GM12873 (cell line): ENCODE results near the gene SERINC1.
A peak's percentile ranks its signal among the peaks of the same experiment; 100 is the strongest.

ENCODE experiments used
- TF ChIP-seq, protein P1 (sequence below): IDR thresholded peaks from 2 replicates; pipeline ENCODE4 v1.5.1; 2012; ENCODE audit warnings: low read depth, mild to moderate bottlenecking, moderate library complexity, low read length, control low read depth; ENCODE audit not compliant: insufficient read depth; ENCODE audit errors: missing control alignments

Gene SERINC1

DNA sequence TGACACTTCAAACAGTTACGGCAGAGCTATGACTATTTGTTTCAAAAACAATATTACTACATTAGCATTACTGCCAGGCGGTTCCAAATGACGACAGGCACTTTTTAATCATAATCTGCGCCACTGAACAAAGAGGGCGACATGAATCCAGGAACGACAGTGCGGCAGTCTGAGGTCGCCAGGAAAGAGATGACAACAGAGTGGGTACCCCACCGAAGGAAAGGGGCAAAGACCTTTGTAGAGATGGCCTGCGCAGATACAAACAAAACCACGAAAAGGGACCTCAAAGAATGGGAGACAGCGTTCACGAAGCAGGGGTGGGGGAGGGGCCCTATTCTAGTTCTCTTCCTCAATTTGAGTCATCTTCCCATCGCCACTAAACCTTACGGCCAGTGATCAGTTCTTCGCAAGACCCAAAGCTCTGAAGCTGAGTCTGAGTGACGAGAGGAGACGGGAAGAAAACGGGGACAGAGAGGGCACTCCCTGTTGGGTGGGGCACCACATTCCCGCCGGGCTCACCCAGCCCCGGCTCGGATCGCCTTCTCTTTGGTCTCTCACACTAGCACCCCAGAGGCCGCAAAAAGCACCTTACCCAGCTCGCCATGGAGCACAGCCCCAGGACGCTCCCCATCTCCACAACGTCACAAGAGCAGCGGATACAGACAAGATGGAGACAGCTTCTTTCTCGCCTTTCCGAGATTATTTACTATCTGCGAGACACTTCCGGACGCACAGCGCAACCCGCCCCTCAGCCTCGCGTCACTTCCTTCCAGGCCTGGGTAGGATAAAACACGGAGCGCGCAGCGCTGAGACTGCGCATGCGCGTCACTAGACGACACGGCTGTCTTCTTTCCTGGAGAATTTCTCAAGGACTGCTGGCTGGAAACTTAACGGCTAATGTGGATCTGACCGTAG, at the start of gene SERINC1:
TSS of gene SERINC1 (minus strand) at position 701 of the 915 bp plus-strand sequence. CDS start at position 631, 70 bp downstream.
- TF ChIP-seq, protein P1, sequence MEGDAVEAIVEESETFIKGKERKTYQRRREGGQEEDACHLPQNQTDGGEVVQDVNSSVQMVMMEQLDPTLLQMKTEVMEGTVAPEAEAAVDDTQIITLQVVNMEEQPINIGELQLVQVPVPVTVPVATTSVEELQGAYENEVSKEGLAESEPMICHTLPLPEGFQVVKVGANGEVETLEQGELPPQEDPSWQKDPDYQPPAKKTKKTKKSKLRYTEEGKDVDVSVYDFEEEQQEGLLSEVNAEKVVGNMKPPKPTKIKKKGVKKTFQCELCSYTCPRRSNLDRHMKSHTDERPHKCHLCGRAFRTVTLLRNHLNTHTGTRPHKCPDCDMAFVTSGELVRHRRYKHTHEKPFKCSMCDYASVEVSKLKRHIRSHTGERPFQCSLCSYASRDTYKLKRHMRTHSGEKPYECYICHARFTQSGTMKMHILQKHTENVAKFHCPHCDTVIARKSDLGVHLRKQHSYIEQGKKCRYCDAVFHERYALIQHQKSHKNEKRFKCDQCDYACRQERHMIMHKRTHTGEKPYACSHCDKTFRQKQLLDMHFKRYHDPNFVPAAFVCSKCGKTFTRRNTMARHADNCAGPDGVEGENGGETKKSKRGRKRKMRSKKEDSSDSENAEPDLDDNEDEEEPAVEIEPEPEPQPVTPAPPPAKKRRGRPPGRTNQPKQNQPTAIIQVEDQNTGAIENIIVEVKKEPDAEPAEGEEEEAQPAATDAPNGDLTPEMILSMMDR = no peak

DNA sequence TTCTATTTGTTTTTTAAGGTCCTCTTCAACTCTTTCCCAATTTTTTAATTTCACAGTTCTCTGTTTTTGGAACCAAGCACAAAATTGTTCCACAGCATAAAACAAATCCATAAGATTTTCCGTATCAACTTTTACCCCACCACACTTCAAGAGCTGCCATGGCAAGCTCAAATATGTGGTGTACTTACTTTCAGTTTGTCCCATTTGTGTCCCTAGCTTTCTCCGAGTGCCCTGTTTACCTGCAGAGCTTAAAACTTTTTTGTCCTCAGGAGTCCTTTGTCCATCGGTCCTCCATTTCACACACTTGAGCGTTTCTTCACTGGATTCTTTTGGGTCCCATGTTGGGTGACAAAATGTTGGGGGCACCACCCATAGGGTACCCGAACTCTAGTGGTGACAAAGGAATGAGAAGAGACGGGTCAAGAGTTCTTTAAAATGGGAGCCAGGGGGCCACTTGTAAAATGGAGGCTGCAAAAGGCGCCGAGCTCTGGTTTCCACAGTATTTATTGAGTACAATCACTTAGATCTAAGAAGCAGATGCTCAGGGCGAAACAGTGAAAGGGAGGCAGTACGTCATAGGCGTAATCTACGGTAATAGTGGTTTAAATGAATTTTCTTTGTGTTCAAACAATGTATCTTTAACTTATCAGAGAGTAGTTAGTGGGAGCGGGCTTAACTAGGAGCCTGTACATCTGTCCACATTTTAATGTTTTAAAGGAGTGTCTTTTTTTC, 39.8 kb upstream of the SERINC1 start:
- TF ChIP-seq, protein P1 = no peak

DNA sequence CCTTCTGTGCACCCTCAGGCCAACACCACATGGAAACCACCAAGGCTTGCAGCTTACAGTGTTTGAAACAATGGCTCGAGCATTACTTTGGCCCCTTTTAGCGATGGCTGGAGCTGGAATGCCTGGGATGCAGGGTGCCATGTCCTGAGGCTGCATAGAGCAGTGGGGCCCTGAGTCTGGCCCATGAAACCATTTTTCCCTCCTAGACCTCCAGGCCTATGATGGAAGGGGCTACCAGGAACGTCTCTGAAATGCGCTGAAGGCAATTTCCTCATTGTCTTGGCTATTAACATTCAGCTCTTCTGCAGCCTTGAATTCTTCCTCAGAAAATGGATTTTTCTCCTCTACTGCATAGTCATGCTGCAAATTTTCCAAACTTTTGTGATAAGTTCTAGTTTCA, 29.9 kb upstream of the SERINC1 start:
- TF ChIP-seq, protein P1 = no peak

- TF ChIP-seq, protein P1 = no peak
These were observed 24.0 kb upstream of the SERINC1 start for GRCh38 chr6:122495612-122496011.

- TF ChIP-seq, protein P1 = no peak
These were observed 23.2 kb upstream of the SERINC1 start for GRCh38 chr6:122494665-122495272.

DNA sequence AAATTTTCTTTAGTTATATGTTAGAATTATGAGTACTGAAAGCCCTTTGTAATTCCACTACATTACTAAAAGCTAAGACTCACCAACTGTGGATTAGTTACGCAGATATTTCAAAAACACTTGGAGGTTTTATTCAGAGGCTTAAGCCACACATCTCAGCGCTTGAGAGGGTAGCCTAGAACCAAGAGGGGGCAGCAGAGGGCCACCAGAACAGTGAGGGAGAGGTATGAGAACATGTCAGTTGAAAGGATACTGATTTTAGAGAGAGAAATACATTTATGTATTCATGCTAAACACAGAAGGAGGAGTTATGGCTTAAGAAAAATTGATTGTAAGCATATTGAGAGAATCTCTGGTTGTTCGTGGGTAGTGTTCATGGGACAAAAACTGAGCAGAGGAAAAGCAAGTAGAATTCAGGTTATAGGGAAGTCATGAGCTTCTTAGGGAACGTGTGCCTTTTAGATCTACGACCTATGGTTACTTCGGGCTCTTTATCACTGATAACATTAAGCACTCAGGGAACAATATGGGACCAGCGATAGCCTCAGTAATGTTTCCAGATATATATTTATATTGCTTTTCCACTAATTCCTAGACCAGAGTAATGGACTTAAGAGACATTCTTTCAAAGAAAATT, 20.4 kb upstream of the SERINC1 start:
- TF ChIP-seq, protein P1 = peak; percentile 82
